GM21529 (cell line): ENCODE measurements around the gene ALG12.

Source experiments
- ATAC-seq: cut with Tn5 transposase; IDR thresholded peaks from one replicate; pipeline ENCODE4 v1.9.1; 2021; ENCODE audit not compliant: unreplicated experiment

Gene ALG12

GRCh38 chr22:49915610-49916009 is 2.6 kb downstream of the ALG12 start:
- ATAC-seq, result no peak

DNA sequence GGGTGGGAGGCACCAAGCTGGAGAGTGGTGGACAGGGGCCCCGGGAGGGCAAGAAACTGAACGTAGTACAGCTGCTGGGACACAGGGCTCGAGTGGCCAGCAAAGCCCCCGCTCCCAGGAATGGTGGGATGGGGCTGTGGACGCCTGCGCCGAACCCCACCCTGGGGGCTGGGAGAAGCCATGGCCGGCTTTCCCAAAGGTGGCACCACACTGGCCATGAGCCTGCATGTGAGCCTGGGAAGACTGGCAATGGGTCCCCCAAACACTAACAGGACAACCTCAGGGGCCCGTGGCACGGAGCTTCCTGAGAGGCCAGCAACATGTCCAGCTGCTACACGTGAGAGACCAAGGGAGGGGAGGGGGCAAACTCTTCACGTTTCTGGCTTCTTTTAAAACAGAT is 4.0 kb downstream of the ALG12 start:
- ATAC-seq, result no peak

GRCh38 chr22:49913446-49913845 is 4.8 kb downstream of the ALG12 start:
- ATAC-seq, result no peak

GRCh38 chr22:49913026-49913425 is 5.2 kb downstream of the ALG12 start:
- no peak for ATAC-seq

- ATAC-seq, result no peak
Observed at GRCh38 chr22:49911881-49912625, 6.2 kb downstream of the ALG12 start.

GRCh38 chr22:49910229-49911155 is 7.7 kb downstream of the ALG12 start:
- ATAC-seq, result no peak

GRCh38 chr22:49909476-49910205 is 8.6 kb downstream of the ALG12 start:
- no peak for ATAC-seq

DNA sequence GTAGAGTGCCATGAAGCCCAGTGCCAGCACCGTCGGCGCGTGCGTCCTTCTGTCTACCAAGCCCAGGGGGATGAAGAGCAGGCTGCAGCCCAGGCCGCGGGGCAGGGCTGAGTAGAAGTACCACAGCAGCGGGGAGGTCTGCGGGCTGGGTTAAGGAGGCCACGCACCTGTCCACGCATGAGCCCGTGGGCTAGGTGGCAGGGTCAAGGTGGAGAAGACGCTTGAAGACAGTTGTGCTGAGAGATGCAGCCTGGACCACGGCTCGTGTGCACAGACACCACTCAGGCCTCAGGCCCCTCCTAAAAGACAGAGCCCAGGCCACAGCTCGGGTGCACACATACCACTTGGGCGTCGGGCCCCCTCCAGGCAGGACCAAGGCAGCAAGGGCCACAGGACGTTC is 10.4 kb downstream of the ALG12 start:
- no peak for ATAC-seq

- ATAC-seq, result no peak
Observed at GRCh38 chr22:49906799-49907290, 11.4 kb downstream of the ALG12 start.

- no peak for ATAC-seq
Observed at GRCh38 chr22:49906071-49906798, 12.0 kb downstream of the ALG12 start.

DNA sequence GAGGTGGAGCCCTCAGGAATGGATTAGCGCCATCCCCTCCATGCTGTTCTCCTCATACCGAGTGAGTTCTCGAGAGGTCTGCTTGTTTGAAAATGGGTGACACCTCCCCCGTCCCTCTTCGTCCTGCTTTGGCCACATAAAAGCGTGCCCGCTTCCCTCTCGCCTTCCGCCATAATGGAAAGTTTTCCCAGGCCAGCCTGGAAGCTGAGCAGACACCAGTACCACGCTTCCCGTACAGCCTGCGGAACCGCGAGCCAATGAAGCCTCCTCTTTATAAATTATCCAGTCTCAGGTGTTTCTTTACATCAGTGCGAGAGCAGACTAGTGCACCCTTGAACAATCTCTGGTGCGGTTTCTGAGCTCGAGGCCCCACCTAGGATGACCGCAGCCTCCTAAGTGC is 12.8 kb downstream of the ALG12 start:
- no peak for ATAC-seq

GRCh38 chr22:49904040-49904369 is 14.2 kb downstream of the ALG12 start:
- no peak for ATAC-seq

DNA sequence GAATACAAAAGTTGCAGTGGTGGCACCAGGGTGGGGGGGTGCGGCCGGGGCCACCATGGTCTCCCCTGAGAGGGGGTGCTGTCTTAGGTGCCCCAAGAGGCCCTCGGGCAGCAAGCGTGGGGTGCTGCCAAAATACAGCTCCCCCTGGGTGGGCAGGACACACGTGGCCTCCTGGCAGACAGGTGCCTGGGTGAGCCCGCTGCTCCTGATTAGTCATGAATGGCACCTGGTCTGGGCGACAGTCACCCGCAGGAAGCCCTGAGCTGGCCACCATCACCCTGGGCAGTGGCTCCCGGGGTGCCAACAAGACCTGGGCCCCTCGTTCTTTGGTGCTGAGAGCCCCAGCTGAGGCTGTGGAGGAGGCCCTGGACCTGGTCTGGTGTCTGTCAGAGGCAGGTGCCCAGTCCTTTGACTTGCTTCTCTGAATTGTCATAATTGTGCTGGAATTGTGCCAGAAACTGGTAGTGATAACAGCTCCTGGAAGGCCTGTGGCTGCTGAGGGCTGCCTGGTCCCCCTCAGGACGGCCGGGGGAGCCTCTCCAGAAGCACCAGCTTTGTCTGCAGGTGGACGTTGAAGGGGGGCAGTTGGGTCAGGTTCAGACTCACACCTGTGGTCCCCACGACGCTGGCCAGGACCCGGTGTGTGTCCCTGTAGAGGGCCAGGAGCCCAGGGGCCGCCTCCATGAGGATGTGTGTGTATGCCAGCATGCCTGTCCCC is 14.8 kb downstream of the ALG12 start:
- ATAC-seq, result no peak

DNA sequence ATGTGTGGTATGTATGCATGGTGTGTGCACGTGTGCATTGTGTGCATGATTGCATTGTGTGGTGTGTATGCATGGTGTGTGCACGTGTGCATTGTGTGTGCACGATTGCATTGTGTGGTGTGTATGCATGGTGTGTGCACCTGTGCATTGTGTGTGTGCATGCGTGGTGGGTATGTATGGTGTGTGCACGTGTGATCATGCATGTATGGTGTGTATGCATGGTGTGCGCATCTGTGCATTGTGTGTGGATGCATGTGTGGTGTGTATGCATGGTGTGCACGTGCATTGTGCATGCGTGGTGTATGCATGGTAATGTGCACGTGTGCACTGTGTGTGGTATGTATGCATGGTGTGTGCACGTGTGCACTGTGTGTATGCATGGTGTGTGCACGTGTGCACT is 16.8 kb downstream of the ALG12 start:
- no peak for ATAC-seq

GRCh38 chr22:49900441-49901230 is 17.6 kb downstream of the ALG12 start:
- no peak for ATAC-seq

DNA sequence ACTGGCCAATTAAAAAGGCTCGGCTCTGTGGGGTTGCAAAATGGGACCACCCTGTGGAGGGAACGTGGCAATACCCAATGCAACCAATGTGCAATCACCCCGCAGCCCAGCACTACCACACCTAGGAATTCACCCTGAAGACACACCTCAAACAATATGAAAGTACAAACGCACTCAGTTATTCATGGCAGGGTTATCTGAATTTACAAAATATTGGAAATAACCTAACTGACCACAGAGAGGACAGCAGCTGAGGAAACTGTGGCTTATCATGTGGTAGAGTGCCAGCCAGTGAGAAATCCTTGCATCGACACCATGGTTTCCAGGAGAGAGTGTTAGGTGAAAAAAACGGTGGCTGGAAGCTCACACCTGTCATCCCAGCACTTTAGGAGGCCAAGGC is 18.7 kb downstream of the ALG12 start:
- no peak for ATAC-seq

DNA sequence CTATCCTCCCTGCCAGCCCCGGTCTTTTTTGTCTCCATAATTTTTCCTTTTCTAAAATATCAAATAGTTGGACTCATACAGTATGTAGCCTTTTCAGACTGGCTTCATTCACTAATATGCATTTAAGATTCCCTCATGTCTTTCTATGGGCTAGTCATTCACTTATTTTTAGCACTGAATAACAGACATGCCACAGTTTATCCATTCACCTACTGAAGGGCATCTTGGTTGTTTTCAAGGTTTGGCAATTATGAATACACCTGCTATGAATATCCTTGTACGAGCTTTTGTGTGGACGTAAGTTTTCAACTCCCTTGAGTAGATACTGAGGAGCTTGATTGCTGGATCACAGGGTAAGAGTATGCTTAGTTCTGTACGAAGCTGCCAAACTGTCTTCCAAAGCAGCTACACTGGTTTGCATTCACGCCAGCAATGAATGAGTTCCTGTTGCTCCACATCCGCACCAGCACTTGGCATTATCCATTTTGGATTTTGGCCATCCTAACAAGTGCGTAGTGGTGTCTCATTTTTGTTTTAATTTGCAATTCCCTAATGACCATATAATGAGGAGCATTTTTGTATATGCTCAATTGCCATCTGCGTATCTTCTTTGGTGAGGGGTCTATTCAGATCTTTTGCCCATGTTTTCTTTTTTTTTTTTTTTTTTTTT is 21.1 kb downstream of the ALG12 start:
- no peak for ATAC-seq

DNA sequence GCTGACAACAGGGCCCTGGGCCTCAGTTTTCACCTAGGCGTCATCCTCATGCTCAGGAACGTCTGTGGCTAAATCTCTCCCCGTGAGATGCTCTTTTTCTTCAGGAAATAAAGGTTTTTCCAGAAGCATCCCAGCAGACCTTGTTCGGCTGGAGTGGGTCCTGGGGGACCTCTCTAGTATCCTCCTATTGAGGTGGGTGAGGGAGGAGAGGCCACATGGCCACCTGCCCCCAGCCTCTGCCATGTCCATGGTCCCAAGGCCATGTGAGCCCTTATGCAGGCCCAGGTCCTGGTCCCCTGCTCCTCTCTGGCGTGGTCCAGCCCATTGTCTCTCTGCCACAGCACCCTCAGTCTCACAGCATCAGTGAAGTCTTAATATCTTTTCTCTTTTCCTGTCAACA is 22.0 kb downstream of the ALG12 start:
- ATAC-seq, result no peak
